HG03558 (cell line): Measurements from ENCODE around the gene SORBS2.

Source experiments
- ATAC-seq: cut with Tn5 transposase; IDR thresholded peaks from one replicate; pipeline ENCODE4 v1.9.1; 2021; ENCODE audit warnings: moderate number of reproducible peaks; ENCODE audit not compliant: unreplicated experiment; ENCODE audit errors: extremely low read depth

Gene SORBS2

GRCh38 chr4:185775792-185776555 lies 36.0 kb downstream of the SORBS2 start:
- no peak for ATAC-seq

GRCh38 chr4:185774845-185775680 lies 36.9 kb downstream of the SORBS2 start:
- no peak for ATAC-seq

GRCh38 chr4:185774131-185774653 lies 37.8 kb downstream of the SORBS2 start:
- no peak for ATAC-seq

- no peak for ATAC-seq
These were observed 38.6 kb downstream of the SORBS2 start for GRCh38 chr4:185773419-185773818.

- ATAC-seq = no peak
These were observed 39.5 kb downstream of the SORBS2 start for GRCh38 chr4:185772391-185773093.

- no peak for ATAC-seq
These were observed 40.1 kb downstream of the SORBS2 start for GRCh38 chr4:185771711-185772390.

- ATAC-seq = no peak
These were observed 44.5 kb downstream of the SORBS2 start for GRCh38 chr4:185767528-185767927.

- ATAC-seq = no peak
These were observed 47.1 kb downstream of the SORBS2 start for GRCh38 chr4:185764876-185765275.

GRCh38 chr4:185761352-185762235 lies 50.4 kb downstream of the SORBS2 start:
- ATAC-seq = no peak

GRCh38 chr4:185758807-185759206 lies 53.2 kb downstream of the SORBS2 start:
- ATAC-seq = no peak

GRCh38 chr4:185755451-185755850 lies 56.5 kb downstream of the SORBS2 start:
- no peak for ATAC-seq

GRCh38 chr4:185754961-185755360 lies 57.0 kb downstream of the SORBS2 start:
- ATAC-seq = no peak

GRCh38 chr4:185752872-185753271 lies 59.1 kb downstream of the SORBS2 start:
- ATAC-seq = no peak

GRCh38 chr4:185749858-185750257 lies 62.1 kb downstream of the SORBS2 start:
- ATAC-seq = no peak

- no peak for ATAC-seq
These were observed 63.0 kb downstream of the SORBS2 start for GRCh38 chr4:185748901-185749390.

- no peak for ATAC-seq
These were observed 66.1 kb downstream of the SORBS2 start for GRCh38 chr4:185745891-185746290.

GRCh38 chr4:185744946-185745345 lies 67.0 kb downstream of the SORBS2 start:
- ATAC-seq = no peak

- no peak for ATAC-seq
These were observed 67.5 kb downstream of the SORBS2 start for GRCh38 chr4:185744488-185744862.
